OCI-M2 (cell line): Measurements from ENCODE around the gene NUDT3.
"Not testable (repeated sequence)": the region's sequence is repeated elsewhere in the genome, so short reads cannot be mapped to it uniquely, and the experiment has no call there.

Experiments used
- DNase-seq: peaks from one replicate; lab custom pipeline; 2025; ENCODE audit not compliant: unreplicated experiment; lab: John Stamatoyannopoulos, UW

The NUDT3 gene

GRCh38 chr6:34371865-34372264 is 20.6 kb downstream of the NUDT3 start:
- DNase-seq, result not testable (repeated sequence)

- no peak for DNase-seq
Measured at GRCh38 chr6:34370361-34370760, 22.1 kb downstream of the NUDT3 start.

- no peak for DNase-seq
Measured at GRCh38 chr6:34369385-34369784, 23.1 kb downstream of the NUDT3 start.

- DNase-seq, result no peak
Measured at GRCh38 chr6:34366639-34366921, 25.9 kb downstream of the NUDT3 start.

- not testable (repeated sequence) for DNase-seq
Measured at GRCh38 chr6:34365781-34366638, 26.5 kb downstream of the NUDT3 start.

- not testable (repeated sequence) for DNase-seq
Measured at GRCh38 chr6:34363681-34364075, 28.8 kb downstream of the NUDT3 start.

GRCh38 chr6:34362909-34363680 is 29.4 kb downstream of the NUDT3 start:
- DNase-seq, result no peak

GRCh38 chr6:34362176-34362575 is 30.3 kb downstream of the NUDT3 start:
- no peak for DNase-seq

- DNase-seq, result no peak
Measured at GRCh38 chr6:34360556-34360955, 31.9 kb downstream of the NUDT3 start.

GRCh38 chr6:34359418-34360158 is 32.9 kb downstream of the NUDT3 start:
- no peak for DNase-seq

- no peak for DNase-seq
Measured at GRCh38 chr6:34358389-34358905, 34.0 kb downstream of the NUDT3 start.

- no peak for DNase-seq
Measured at GRCh38 chr6:34357937-34358336, 34.5 kb downstream of the NUDT3 start.

- no peak for DNase-seq
Measured at GRCh38 chr6:34355889-34356288, 36.6 kb downstream of the NUDT3 start.

GRCh38 chr6:34354230-34354629 is 38.2 kb downstream of the NUDT3 start:
- DNase-seq, result not testable (repeated sequence)

GRCh38 chr6:34353530-34353929 is 38.9 kb downstream of the NUDT3 start:
- not testable (repeated sequence) for DNase-seq

- no peak for DNase-seq
Measured at GRCh38 chr6:34352305-34352937, 40.0 kb downstream of the NUDT3 start.

- DNase-seq, result no peak
Measured at GRCh38 chr6:34350934-34351217, 41.6 kb downstream of the NUDT3 start.

GRCh38 chr6:34350137-34350933 is 42.1 kb downstream of the NUDT3 start:
- DNase-seq, result no peak

- no peak for DNase-seq
Measured at GRCh38 chr6:34349211-34349610, 43.3 kb downstream of the NUDT3 start.

- DNase-seq, result no peak
Measured at GRCh38 chr6:34347303-34347702, 45.2 kb downstream of the NUDT3 start.
